Stimulated activated memory B cell treated with anti-CD40 and anti-IgM and Interleukin-4, amounts not matched to agents 10 μg/mL and 1 μg/mL and 100 μg/mL, for 72 hours (primary cell): ENCODE results near the gene KSR1.
"Not testable (repeated sequence)": the region's sequence is repeated elsewhere in the genome, so short reads cannot be mapped to it uniquely, and the experiment has no call there.

ENCODE experiments used
- ATAC-seq: fragments of 150-1000 bp; cut with Tn5 transposase; 2 replicates; pipeline ENCODE4 v1.10.0; 2021
- H3K27ac Mint-ChIP-seq: one replicate; pipeline ENCODE4 v1.8.0; 2022; ENCODE audit warnings: mild to moderate bottlenecking, mixed read lengths
- H3K27me3 Mint-ChIP-seq: one replicate; pipeline ENCODE4 v1.8.0; 2022; ENCODE audit warnings: mixed read lengths
- H3K36me3 Mint-ChIP-seq: one replicate; pipeline ENCODE4 v1.8.0; 2022; ENCODE audit warnings: mixed read lengths
- H3K4me1 Mint-ChIP-seq: one replicate; pipeline ENCODE4 v1.8.0; 2022; ENCODE audit warnings: mixed read lengths
- H3K4me3 Mint-ChIP-seq: one replicate; pipeline ENCODE4 v1.8.0; 2022; ENCODE audit warnings: mild to moderate bottlenecking, moderate library complexity, mixed read lengths
- H3K9me3 Mint-ChIP-seq: one replicate; pipeline ENCODE4 v1.8.0; 2022; ENCODE audit warnings: mixed read lengths

The KSR1 gene

GRCh38 chr17:27456681-27457359 lies 572 bp downstream of the KSR1 start:
- Mint-ChIP-seq H3K4me1 (peaks cover 44% of the 10 kb centered on the region), H3K9me3 (no peaks in the 10 kb centered on the region), H3K27ac (peak overlapping the region; percentile 66), H3K4me3 (peak overlapping the region; percentile 80), H3K36me3 (no peaks in the 10 kb centered on the region), H3K27me3 (no peaks in the 10 kb centered on the region)
- peak; percentile 25 for ATAC-seq

GRCh38 chr17:27457360-27457715 lies 1.1 kb downstream of the KSR1 start:
- peak overlapping the region; percentile 66 for H3K27ac Mint-ChIP-seq
- no peaks in the 10 kb centered on the region for H3K36me3 Mint-ChIP-seq
- no peak for ATAC-seq
- peaks cover 48% of the 10 kb centered on the region for H3K4me1 Mint-ChIP-seq
- no peaks in the 10 kb centered on the region for H3K27me3 Mint-ChIP-seq
- H3K4me3 Mint-ChIP-seq, result peak overlapping the region; percentile 80
- no peaks in the 10 kb centered on the region for H3K9me3 Mint-ChIP-seq

DNA sequence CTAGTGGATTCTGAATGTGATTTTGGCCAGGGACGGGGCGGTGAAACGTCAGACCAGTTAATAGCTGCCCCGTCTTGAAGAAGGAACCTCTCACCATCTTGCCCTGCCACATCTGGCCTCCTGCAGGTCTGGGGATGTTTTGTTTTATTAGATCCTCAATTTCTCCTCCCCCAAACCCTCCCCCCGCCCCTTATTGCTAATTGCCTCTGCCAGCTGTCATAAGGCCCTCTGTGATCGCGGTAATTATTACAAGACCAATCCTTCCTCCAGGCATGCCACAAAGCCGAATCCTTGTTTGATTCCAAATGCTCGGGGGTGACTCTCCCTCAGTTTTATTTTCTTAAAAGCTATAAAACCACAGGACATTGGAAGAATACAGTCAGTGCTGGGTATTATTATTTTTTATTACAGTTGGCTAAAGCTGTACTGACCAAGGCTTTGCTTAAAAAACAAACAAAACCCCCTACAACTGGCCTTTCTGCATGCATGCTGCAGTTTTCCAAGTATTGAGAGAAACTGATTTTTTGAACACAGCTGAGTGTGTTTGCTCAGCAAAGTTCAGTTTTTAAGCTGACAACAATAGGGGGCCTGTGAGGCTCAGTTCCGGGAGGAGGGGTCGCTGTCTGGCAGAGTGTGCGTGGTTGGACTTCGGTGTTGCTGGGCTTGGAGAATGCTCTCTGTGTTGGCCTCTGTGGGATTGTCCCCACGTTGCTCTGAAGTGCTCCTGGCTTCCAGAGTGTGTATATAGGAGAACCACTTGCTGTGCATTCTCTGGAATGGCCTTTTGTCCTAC lies 1.7 kb downstream of the KSR1 start:
- H3K4me3 Mint-ChIP-seq, result peak overlapping the region; percentile 80
- no peak for ATAC-seq
- no peaks in the 10 kb centered on the region for H3K27me3 Mint-ChIP-seq
- H3K9me3 Mint-ChIP-seq, result no peaks in the 10 kb centered on the region
- H3K36me3 Mint-ChIP-seq, result no peaks in the 10 kb centered on the region
- peak overlapping the region; percentile 66 for H3K27ac Mint-ChIP-seq
- H3K4me1 Mint-ChIP-seq, result peaks cover 51% of the 10 kb centered on the region

- H3K4me3 Mint-ChIP-seq, result peak overlapping the region; percentile 21
- H3K27ac Mint-ChIP-seq, result no peak overlapping the region
- H3K27me3 Mint-ChIP-seq, result no peaks in the 10 kb centered on the region
- no peak for ATAC-seq
- H3K4me1 Mint-ChIP-seq, result peaks cover 57% of the 10 kb centered on the region
- no peaks in the 10 kb centered on the region for H3K36me3 Mint-ChIP-seq
- no peaks in the 10 kb centered on the region for H3K9me3 Mint-ChIP-seq
These were observed 2.3 kb downstream of the KSR1 start for GRCh38 chr17:27458524-27458908.

DNA sequence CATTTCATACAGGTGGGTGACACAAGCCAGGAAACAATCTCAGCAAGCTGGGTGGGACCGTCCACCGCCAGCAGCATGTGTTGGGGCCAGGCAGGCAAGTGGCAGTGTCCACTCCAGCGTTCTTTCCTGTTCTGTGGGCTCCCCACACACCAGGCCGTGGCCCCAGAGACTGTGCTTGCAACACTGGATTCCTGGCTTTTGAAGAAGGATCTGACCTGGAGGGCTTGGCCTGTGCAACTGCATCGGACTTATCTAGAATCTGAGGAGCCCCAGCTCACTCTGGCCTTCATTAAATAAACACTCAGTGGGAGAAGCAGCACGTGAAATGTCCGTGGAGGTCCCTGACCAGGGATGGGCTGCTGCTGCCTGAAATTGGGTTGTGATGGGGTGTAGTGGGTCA lies 3.2 kb downstream of the KSR1 start:
- Mint-ChIP-seq H3K27me3 (no peaks in the 10 kb centered on the region), H3K36me3 (no peaks in the 10 kb centered on the region), H3K27ac (no peak overlapping the region), H3K4me1 (peaks cover 65% of the 10 kb centered on the region), H3K4me3 (no peak overlapping the region), H3K9me3 (no peaks in the 10 kb centered on the region)
- ATAC-seq, result no peak

DNA sequence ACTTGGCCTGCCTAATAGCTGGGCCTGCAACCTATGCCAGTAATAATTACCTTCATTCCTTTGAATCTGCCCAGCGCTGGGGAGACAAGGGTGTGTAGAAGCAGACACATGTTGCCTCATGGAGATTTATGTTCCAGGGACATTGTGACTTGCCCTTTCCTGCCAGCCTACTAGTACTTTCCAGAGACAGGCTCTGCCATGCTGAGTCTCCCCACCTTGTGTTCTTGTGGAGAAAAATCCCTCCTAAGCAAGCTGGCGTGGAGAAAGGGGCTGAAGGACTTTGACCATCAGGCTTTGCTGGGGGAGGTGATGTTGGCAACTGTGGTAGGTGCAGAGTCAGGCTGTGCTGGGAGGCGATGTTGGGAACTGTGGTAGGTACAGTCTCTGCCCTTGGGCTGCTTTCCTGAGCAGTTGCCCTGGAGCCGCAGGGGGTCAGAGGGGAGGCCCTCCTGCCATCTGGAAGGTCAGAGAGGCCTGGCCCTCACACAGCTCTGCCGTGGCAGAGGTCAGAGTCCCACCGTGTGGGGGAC lies 4.0 kb downstream of the KSR1 start:
- no peak for ATAC-seq
- Mint-ChIP-seq H3K36me3 (no peaks in the 10 kb centered on the region), H3K27ac (no peak overlapping the region), H3K27me3 (no peaks in the 10 kb centered on the region), H3K4me3 (no peak overlapping the region), H3K9me3 (no peaks in the 10 kb centered on the region), H3K4me1 (peaks cover 65% of the 10 kb centered on the region)

GRCh38 chr17:27461192-27461859 lies 5.1 kb downstream of the KSR1 start:
- Mint-ChIP-seq H3K4me3 (no peak overlapping the region), H3K4me1 (peaks cover 71% of the 10 kb centered on the region), H3K27me3 (no peaks in the 10 kb centered on the region), H3K9me3 (no peaks in the 10 kb centered on the region), H3K27ac (peak overlapping the region; percentile 38), H3K36me3 (no peaks in the 10 kb centered on the region)
- no peak for ATAC-seq

DNA sequence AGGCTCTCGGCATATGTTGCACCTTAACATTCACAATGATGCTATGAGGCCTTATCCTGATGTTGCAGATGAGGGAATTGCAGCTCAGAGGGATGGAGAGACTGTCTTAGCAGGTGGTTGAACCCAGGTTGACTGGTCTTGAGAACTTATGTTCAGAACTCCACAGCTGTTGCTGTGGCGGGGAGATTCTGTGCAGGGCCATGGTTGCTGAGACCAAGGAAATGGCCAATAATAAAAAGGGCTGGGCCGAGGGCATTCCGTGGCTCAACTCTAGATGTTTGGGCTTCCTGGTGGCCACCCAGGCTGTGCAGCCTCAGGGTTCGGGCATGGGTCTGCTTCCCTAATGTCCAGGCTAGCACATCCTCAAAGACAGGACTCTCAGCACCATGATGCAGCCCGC lies 5.9 kb downstream of the KSR1 start:
- H3K27ac Mint-ChIP-seq, result peak overlapping the region; percentile 38
- no peaks in the 10 kb centered on the region for H3K9me3 Mint-ChIP-seq
- H3K27me3 Mint-ChIP-seq, result no peaks in the 10 kb centered on the region
- H3K4me3 Mint-ChIP-seq, result no peak overlapping the region
- no peaks in the 10 kb centered on the region for H3K36me3 Mint-ChIP-seq
- no peak for ATAC-seq
- peaks cover 77% of the 10 kb centered on the region for H3K4me1 Mint-ChIP-seq

DNA sequence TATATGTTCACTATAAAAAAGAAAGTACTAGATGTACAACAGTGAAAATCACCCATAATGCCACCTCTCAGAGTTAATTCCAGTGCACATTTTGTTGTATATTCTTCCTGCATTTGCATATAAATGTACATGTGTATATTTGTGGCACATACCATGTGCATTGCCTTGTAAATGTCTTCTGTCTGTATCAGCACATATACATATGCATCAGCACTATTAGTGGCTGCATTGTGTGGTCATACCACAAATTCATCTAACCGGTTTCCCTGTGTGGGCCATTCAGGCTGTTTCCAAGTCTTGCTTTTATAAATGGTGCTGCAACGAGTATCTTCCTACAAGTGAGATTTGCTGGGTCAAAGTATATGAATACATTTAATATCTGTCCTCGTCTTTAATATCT lies 6.5 kb downstream of the KSR1 start:
- peaks cover 77% of the 10 kb centered on the region for H3K4me1 Mint-ChIP-seq
- no peak overlapping the region for H3K4me3 Mint-ChIP-seq
- no peaks in the 10 kb centered on the region for H3K27me3 Mint-ChIP-seq
- peak overlapping the region; percentile 77 for H3K27ac Mint-ChIP-seq
- H3K36me3 Mint-ChIP-seq, result no peaks in the 10 kb centered on the region
- no peaks in the 10 kb centered on the region for H3K9me3 Mint-ChIP-seq
- ATAC-seq, result no peak

DNA sequence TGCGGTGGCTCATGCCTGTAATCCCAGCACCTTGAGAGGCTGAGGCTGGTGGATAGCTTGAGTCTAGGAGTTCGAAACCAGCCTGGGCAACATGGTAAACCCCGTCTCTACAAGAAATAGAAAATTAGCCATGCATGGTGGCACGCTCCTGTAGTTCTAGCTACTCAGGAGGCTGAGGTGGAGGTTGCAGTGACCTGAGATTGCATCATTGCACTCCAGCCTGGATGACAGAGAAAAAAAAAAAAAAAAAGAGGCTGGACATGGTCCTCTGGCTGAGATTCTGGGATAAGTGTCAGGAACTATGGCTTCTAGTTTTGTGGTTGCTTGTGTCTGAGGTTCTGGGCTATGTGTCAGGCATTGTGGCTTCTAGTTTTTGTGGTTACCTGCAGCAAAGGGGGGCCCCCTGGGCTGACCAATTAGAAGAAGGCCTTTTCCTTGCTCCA lies 7.0 kb downstream of the KSR1 start:
- ATAC-seq, result peak; percentile 61
- Mint-ChIP-seq H3K4me3 (peak overlapping the region; percentile 18), H3K27me3 (no peaks in the 10 kb centered on the region), H3K36me3 (no peaks in the 10 kb centered on the region), H3K27ac (peak overlapping the region; percentile 77), H3K9me3 (no peaks in the 10 kb centered on the region), H3K4me1 (peaks cover 76% of the 10 kb centered on the region)

DNA sequence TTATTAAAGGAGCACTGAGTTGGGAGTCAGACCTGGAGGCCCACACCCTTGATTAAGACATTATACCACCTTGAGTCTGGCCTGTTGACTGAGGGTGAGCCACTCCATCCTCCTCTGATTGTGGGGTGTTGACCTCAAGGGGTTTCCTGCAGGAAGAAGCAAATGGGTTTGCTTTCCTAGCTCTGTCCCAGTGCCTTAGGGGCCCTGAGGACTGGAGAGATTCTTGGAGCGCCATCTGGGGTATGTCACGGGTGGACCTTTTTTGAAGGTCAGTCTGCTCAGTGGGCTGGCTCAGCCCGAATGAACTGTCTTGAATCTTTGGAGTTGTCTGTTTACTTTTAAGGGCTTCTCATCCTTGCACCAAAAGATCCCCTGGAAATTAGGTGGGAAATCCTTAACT lies 7.8 kb downstream of the KSR1 start:
- not testable (repeated sequence) for H3K4me3 Mint-ChIP-seq, ATAC-seq, H3K9me3 Mint-ChIP-seq, H3K36me3 Mint-ChIP-seq, H3K27me3 Mint-ChIP-seq
- peaks cover 78% of the 10 kb centered on the region for H3K4me1 Mint-ChIP-seq
- peak overlapping the region; percentile 77 for H3K27ac Mint-ChIP-seq

DNA sequence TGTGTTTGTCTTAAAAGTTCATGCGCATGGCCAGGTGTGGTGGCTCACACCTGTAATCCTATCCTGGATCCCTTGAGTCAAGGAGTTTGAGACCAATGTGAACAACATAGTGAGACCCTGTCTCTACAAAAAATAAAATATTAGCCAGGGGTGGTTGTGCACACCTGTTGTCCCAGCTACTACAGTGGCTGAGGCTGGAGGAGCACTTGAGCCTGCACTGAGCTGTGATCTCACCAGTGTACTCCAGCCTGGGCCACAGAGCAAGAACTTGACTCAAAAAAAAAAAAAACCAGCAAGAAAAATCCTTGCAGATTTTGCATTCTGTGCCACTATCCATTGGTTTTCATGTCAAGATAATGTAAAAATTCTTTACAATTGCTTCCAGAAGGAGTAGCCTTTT lies 8.2 kb downstream of the KSR1 start:
- Mint-ChIP-seq H3K36me3 (no peaks in the 10 kb centered on the region), H3K27ac (no peak overlapping the region), H3K9me3 (no peaks in the 10 kb centered on the region), H3K4me1 (peaks cover 78% of the 10 kb centered on the region), H3K27me3 (no peaks in the 10 kb centered on the region), H3K4me3 (no peak overlapping the region)
- ATAC-seq, result no peak

GRCh38 chr17:27465875-27466274 lies 9.6 kb downstream of the KSR1 start:
- ATAC-seq, H3K36me3 Mint-ChIP-seq, H3K9me3 Mint-ChIP-seq, H3K27me3 Mint-ChIP-seq: not testable (repeated sequence)
- Mint-ChIP-seq H3K4me1 (peaks cover 80% of the 10 kb centered on the region), H3K27ac (peak overlapping the region; percentile 75), H3K4me3 (peak overlapping the region; percentile 34)

GRCh38 chr17:27466376-27466742 lies 10.1 kb downstream of the KSR1 start:
- Mint-ChIP-seq H3K36me3 (no peaks in the 10 kb centered on the region), H3K4me1 (peaks cover 80% of the 10 kb centered on the region), H3K27me3 (no peaks in the 10 kb centered on the region), H3K4me3 (peak overlapping the region; percentile 34), H3K27ac (peak overlapping the region; percentile 75), H3K9me3 (no peaks in the 10 kb centered on the region)
- peak; percentile 3 for ATAC-seq

- Mint-ChIP-seq H3K36me3 (no peaks in the 10 kb centered on the region), H3K27ac (peak overlapping the region; percentile 75), H3K4me1 (peaks cover 80% of the 10 kb centered on the region), H3K9me3 (no peaks in the 10 kb centered on the region), H3K4me3 (peak overlapping the region; percentile 34), H3K27me3 (no peaks in the 10 kb centered on the region)
- ATAC-seq, result peak; percentile 89
These were observed 10.6 kb downstream of the KSR1 start for GRCh38 chr17:27466743-27467375.
